Fibroblast of mammary gland (primary cell): ENCODE data around the gene CTU2.

Source experiments
- DNase-seq: peaks from one replicate; pipeline ENCODE4 v3.0.0-alpha.2; 2010; ENCODE audit warnings: low read depth
- H3K4me3 ChIP-seq: 2 replicates; pipeline ENCODE4 v1.5.1; 2011; ENCODE audit warnings: low read depth, mild to moderate bottlenecking, low read length, moderate library complexity; ENCODE audit not compliant: control insufficient read depth
- TF ChIP-seq, protein P1 (sequence below): conservative IDR thresholded peaks from 2 replicates; pipeline ENCODE4 v1.5.1; 2011; ENCODE audit warnings: low read depth, low read length, inconsistent platforms; ENCODE audit not compliant: control insufficient read depth, insufficient read depth

CTU2 gene

DNA sequence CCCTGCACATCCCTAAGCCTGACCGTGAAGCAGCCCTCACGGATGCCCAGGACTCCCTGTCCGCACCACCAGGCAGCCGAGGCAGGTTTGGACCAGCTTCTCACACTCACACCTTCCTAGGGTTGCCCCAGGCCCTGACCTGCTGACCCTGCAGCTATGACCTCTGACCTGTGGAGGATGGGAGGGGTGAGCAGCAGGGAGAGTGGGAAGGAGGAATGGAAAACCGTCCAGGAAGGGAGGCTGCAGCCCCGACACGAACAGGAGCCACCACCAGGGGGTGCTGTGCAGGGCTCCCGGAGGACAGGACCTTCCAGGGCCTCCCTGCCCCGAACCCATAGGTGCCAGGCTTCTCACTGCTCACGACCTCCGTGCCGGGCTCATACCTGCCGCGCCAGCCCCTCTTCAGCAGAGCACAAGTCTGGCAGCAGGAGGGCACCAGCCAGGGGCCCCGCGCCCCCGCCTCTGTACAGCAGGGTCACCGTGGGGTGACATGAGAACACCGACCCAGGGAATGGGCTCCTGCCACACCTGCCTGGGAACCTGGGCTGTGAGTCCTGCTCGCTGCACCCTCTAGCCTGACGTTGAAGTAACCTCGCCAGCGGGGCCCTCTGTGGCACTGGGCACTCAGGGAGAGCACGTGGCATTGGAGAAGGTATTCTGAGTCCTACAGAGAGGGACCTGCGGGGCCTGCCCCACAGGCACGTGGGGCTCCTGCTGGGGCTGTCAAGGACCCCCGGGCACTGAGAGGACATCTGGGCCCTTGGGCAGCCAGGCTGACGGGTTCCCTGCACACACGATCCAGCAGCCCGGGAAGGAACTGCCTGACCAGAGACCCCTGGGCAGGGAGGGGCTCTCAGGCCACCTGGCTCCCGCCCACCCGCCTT, 37.6 kb downstream of the CTU2 start:
- no peak overlapping the region for H3K4me3 ChIP-seq
- DNase-seq: peak; percentile 64
- TF ChIP-seq, protein P1, sequence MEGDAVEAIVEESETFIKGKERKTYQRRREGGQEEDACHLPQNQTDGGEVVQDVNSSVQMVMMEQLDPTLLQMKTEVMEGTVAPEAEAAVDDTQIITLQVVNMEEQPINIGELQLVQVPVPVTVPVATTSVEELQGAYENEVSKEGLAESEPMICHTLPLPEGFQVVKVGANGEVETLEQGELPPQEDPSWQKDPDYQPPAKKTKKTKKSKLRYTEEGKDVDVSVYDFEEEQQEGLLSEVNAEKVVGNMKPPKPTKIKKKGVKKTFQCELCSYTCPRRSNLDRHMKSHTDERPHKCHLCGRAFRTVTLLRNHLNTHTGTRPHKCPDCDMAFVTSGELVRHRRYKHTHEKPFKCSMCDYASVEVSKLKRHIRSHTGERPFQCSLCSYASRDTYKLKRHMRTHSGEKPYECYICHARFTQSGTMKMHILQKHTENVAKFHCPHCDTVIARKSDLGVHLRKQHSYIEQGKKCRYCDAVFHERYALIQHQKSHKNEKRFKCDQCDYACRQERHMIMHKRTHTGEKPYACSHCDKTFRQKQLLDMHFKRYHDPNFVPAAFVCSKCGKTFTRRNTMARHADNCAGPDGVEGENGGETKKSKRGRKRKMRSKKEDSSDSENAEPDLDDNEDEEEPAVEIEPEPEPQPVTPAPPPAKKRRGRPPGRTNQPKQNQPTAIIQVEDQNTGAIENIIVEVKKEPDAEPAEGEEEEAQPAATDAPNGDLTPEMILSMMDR: peak; percentile 79

DNA sequence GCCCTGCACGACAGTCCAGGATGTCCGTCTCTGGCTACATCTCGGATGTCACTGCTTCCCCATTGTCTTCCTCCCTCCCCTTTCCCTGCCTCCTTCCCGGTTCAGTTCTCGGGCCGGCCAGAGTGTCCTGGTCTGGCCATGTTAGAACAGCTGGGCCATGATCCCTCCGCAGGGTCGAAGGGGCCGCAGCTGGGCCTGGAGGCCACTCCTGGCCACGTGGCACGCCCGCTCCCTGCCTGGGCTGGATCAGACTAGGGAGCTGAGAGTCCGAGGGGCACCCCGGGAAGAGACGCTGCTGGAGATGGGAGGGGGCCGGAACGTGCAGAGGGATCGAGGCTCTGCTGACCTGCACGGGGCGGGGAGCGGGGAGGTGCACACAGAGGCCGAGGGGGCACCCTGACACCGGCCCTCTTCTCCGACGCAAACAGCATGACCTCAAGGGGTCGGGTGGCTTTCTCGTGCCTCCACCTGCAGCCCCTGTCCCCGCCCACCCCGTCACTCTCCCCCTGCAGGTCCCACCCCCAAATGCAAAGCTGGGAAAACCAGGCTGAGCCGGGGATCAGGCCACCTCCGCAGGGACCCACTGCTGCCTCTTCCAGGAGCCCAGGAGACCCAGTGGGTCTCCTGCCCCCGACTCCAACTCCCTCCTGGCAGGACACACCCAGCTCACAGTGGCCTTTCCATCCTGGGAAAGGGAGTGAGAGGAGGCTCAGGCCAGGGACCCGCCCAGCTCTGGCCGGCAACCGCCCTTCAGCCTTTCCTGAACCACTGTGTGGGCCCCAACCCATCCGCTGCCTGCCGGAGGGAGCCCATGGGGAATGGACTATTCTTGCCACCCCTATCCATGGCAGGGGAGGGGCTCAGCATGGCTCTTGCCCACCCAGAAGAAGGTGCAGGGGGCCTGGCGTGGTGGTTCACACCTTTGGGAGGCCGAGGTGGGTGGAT, 38.5 kb downstream of the CTU2 start:
- DNase-seq: no peak
- TF ChIP-seq, protein P1: no peak
- H3K4me3 ChIP-seq: no peak overlapping the region

DNA sequence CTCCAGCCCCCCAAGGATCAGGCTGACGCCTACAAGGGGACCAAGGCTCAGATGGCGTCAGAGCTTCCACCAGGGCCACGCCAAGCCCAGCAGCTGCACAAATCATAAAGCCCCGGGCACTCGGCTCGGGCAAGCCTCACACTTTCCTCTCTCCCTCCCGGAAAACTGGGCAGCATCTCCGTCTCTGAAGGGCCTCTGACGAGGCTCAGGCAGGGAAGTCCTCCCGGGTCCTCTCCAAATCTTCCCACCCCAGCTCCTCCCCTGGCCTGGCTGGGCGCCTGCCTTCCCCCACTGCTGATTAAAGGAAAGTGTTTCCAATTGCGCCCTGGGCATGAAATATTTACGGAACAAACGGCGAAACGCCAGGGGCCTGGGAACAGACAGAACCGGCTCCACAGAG, 40.2 kb downstream of the CTU2 start:
- no peak for DNase-seq
- no peak overlapping the region for H3K4me3 ChIP-seq
- TF ChIP-seq, protein P1: no peak

DNA sequence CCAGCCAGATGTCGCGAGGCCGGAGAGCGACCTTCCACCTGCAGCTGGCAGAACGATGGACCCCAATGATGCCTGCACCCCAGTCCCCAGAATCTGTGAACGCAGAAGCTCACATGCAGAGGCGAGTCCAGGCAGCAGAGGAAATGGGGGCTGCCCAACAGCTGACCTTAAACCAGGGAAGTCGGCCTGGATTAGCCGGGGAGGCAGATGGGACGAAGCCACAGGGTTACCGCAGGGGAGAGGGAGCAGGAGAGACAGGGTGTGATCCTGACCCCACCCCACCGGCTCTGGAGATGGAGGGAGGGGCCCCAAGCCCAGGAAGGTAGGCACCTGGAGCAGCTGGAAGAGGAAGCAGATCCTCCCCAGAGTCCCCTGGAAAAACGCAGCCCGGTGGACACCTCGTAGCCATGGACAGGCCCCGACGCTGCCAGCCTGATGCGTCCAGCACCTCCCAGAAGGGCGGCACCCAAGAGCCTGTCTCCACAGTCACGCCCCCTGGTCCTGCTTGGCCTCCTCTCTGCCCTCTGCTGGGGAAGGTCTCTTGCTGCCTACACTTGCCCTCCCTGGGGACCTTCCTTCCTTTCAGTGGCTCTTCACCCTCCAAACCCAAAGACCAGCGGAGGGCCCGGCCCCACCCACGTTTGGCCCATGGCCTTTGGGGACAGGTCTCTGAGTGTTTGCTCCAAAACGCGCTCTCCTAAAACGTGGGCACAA, 41.4 kb downstream of the CTU2 start:
- DNase-seq: no peak
- H3K4me3 ChIP-seq: no peak overlapping the region
- TF ChIP-seq, protein P1: peak; percentile 16

DNA sequence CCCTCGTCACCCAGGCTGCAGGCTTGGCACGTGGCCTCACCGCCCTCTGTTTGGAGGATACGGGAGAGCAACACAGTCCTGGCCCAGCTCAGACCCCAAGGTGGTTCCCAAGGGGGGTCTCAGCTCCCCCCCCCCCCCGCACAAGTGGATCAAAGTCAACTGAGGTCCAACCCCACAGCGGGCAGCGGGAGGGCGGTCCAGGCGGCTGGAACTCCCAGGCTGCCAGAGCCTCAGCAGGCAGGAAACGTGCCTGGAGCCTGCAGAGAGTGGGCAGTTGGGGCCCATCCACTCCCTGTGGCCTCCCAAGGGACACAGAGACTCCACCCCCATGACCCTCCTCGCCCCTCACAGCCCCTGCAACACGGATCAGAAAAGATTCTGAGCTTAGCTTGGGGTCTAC, 42.1 kb downstream of the CTU2 start:
- TF ChIP-seq, protein P1: no peak
- no peak for DNase-seq

DNA sequence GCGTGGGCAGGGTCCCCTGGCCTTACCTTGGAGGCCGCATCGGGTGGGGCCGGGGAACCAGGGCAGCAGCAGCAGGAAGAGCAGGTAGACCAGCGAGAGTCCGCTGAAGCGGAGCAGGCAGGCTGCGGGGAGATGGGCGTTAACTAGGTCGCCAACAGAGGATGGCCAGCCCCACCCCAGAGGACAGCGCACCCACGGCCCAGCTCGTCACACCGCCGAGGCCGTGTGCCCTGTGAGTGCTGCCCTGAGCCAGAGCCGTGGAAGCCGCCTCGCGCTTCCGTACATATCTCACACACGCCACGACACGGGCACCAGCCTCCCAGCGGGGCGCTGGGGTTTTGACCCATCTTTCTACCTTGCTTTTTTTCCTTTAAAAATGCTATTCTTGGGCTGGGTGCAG, 43.1 kb downstream of the CTU2 start:
- DNase-seq: no peak
- H3K4me3 ChIP-seq: no peak overlapping the region
- TF ChIP-seq, protein P1: no peak

More for the DNA sequence above, 42.1 kb downstream of the CTU2 start:
- no peak overlapping the region for H3K4me3 ChIP-seq
